ENCODE measurements around the gene NR3C1. TPM values are rescaled to one million over a fixed set of nuclear protein-coding genes. Genes with fewer than 3 reads are reported as not detected.

The NR3C1 gene
- total and polyA plus RNA-seq, 2 of the 13 experiments (the other 11 are each of a cell fraction or from before 2014, with no cell fraction given), result 10.0 to 24.3 TPM

- TF ChIP-seq ZNF460 (CRISPR knock-in tag; IDR thresholded peaks at IDR 0.05; ENCODE audit: borderline replicate concordance) (no peak), MXD3 (CRISPR knock-in tag; IDR thresholded peaks at IDR 0.05) (no peak)
Measured at GRCh38 chr5:143355710-143356109, 47.8 kb downstream of the NR3C1 start (continued).

DNA sequence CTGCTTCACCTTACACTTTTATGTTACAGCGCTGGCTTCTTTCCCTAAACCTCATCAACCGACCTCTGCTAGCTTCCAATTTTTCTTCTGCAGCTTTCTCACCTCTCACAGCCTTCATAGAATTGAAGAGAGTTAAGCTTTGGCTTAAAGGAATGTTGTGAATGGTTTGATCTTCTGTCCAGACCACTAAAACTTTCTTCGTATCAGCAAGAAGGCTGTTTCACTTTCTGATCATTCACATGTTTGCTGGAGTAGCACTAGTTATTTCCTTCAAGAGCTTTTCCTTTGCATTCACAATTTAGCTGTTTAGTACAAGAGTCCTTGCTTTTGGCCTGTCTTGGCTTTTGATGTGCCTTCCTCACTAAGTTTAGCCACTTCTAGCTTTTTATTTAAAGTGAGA is 49.5 kb downstream of the NR3C1 start:
- 98% methylated on average over 3 of the region's 3 CpGs for WGBS (ENCODE audit: low lambda C conversion rate)
- no TSS peak for BruUV-seq (replicated peaks)
- Histone ChIP-seq H4K20me1 (ENCODE audit: insufficient read depth, low read length) (peaks cover 5% of the 10 kb centered on the region; the same call in 1 of the 2 replicates), H3K9ac (ENCODE audit: insufficient read depth, low read depth, low read length) (no peak overlapping the region), H2AFZ (ENCODE audit: low read length) (no peak overlapping the region), H3K9me3 (ENCODE audit: low read length) (no peaks in the 10 kb centered on the region), H3K36me3 (replicated peaks in 1 of 2; ENCODE audit: control insufficient read depth in 1 of 2, insufficient read depth in 2 of 2, low read length in 2 of 2) (no peaks in the 10 kb centered on the region; a peak in 1 of 5 replicates), H3K79me2 (ENCODE audit: insufficient read depth, low read length) (peaks cover 6% of the 10 kb centered on the region), H3K27me3 (ENCODE audit: control insufficient read depth in 1 of 2, insufficient read depth in 2 of 2, low read length in 2 of 2) (no peaks in the 10 kb centered on the region), H3K4me2 (ENCODE audit: low read depth, low read length) (no peak overlapping the region), H3K4me1 (ENCODE audit: insufficient read depth, low read length) (peaks cover 51% of the 10 kb centered on the region), H3K27ac (ENCODE audit: extremely low read length, insufficient read depth, low read length) (no peak overlapping the region), H3K4me3 (replicated peaks in 1 of 3; ENCODE audit: insufficient read depth in 1 of 3, low read depth in 2 of 3, low read length in 3 of 3) (no peak overlapping the region)
- TF ChIP-seq SKIL (CRISPR knock-in tag; IDR thresholded peaks at IDR 0.05; ENCODE audit: borderline replicate concordance) (no peak), ZNF432 (CRISPR knock-in tag; IDR thresholded peaks at IDR 0.05; ENCODE audit: borderline replicate concordance) (no peak), CENPX (CRISPR knock-in tag; IDR thresholded peaks at IDR 0.05) (no peak), THAP11 (CRISPR knock-in tag; IDR thresholded peaks at IDR 0.05) (no peak), RELA (CRISPR knock-in tag; IDR thresholded peaks at IDR 0.05) (no peak), MIXL1 (CRISPR knock-in tag; IDR thresholded peaks at IDR 0.05) (no peak), ZNF605 (CRISPR knock-in tag; IDR thresholded peaks at IDR 0.05) (no peak), NFE2L2 (IDR thresholded peaks at IDR 0.05; ENCODE audit: low read length) (no peak), ZBTB38 (CRISPR knock-in tag; IDR thresholded peaks at IDR 0.05) (no peak), NFIC (IDR thresholded peaks at IDR 0.05; ENCODE audit: low read length) (no peak), ZNF572 (CRISPR knock-in tag; IDR thresholded peaks at IDR 0.05) (no peak), TCF7 (IDR thresholded peaks at IDR 0.05; ENCODE audit: low read depth) (no peak)
- TF ChIP-seq, protein P1, sequence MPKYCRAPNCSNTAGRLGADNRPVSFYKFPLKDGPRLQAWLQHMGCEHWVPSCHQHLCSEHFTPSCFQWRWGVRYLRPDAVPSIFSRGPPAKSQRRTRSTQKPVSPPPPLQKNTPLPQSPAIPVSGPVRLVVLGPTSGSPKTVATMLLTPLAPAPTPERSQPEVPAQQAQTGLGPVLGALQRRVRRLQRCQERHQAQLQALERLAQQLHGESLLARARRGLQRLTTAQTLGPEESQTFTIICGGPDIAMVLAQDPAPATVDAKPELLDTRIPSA (CRISPR knock-in tag; IDR thresholded peaks at IDR 0.05; ENCODE audit: borderline replicate concordance), result no peak
- DNase-seq (ENCODE audit: low spot score) (no peak), FAIRE-seq (no peak), ATAC-seq (no peak)
- ChIA-PET CTCF (ENCODE audit: low intra/inter-chr PET ratio, low total read pairs) (no interaction called here), POLR2A (no interaction called here)
- intact Hi-C loops (cut with micrococcal nuclease; ENCODE audit: unreplicated experiment), result no loop called here
- in situ Hi-C loops (cut with HindIII; ENCODE audit: extremely low pct_ligation_motif_present, low pct_unique_long_range_greater_than_20kb), result no loop called here

All from HepG2 (cell line).